T-cell (primary cell): ENCODE measurements around the gene SPAST. TPM values are rescaled to one million over a fixed set of nuclear protein-coding genes. Genes with fewer than 3 reads are reported as not detected.
"Not testable (repeated sequence)": the region's sequence is repeated elsewhere in the genome, so short reads cannot be mapped to it uniquely, and the experiment has no call there.

Source experiments
- ATAC-seq, 4 experiments: fragments of 200-7000 bp in 3 of 4; fragments of 150-1000 bp in 1 of 4; cut with Tn5 transposase; replicated peaks in 1 of 4; 1 replicate in 3 of 4; 2 replicates in 1 of 4; pipeline ENCODE4 v1.10.0; 2021; ENCODE audit warnings: moderate library complexity in 3 of 4, mild to moderate bottlenecking in 2 of 4, moderate number of reproducible peaks in 1 of 4
- CTCF ChIA-PET, 2 donors: fragments of 300-600 bp; sonication (Branson Sonifier 250); formaldehyde crosslinking; loops; one replicate each; lab custom pipeline; 2022; ENCODE audit warnings: antibody characterized with exemption in 2 of 2; lab: Charles Lee
- POLR2A ChIA-PET, 2 donors: fragments of 300-600 bp; sonication (Branson Sonifier 250); formaldehyde crosslinking; loops; one replicate each; lab custom pipeline; 2022; ENCODE audit warnings: antibody characterized with exemption in 2 of 2; lab: Charles Lee
- DNase-seq, 35 experiments: peaks; one replicate each; pipeline versions ENCODE4 v3.0.0 to v3.0.0-alpha.2; 2013 to 2023
- H3K27ac ChIP-seq: one replicate; pipeline ENCODE4 v1.5.1; 2013; ENCODE audit warnings: low read length
- H3K27me3 ChIP-seq, 2 experiments: replicated peaks in 1 of 2; 1 replicate in 1 of 2; 2 replicates in 1 of 2; pipeline versions ENCODE4 v1.6.1 to v1.7.0; 2013; ENCODE audit warnings: low read length in 1 of 2, mixed read lengths in 1 of 2; ENCODE audit not compliant: control insufficient read depth in 2 of 2, insufficient read depth in 2 of 2; ENCODE audit errors: extremely low read depth in 1 of 2
- H3K36me3 ChIP-seq, 2 donors: 1 replicate in 1 of 2; 2 replicates in 1 of 2; pipeline versions ENCODE4 v1.6.1 to v1.7.0; 2013; ENCODE audit warnings: low read length in 1 of 2; ENCODE audit not compliant: control insufficient read depth in 2 of 2, insufficient read depth in 1 of 2; ENCODE audit errors: extremely low read depth in 1 of 2
- H3K4me1 ChIP-seq, 2 experiments: 1 replicate in 1 of 2; 2 replicates in 1 of 2; pipeline versions ENCODE4 v1.6.1 to v1.7.0; 2013; ENCODE audit warnings: low read length in 2 of 2, mixed read lengths in 1 of 2; ENCODE audit not compliant: insufficient read depth in 2 of 2, control insufficient read depth in 1 of 2; ENCODE audit errors: extremely low read depth in 1 of 2
- H3K4me3 ChIP-seq, 2 donors: 1 replicate in 1 of 2; 2 replicates in 1 of 2; pipeline versions ENCODE4 v1.5.1 to v1.7.0; 2013; ENCODE audit warnings: mild to moderate bottlenecking in 2 of 2, low read length in 1 of 2, moderate library complexity in 1 of 2; ENCODE audit not compliant: control insufficient read depth in 1 of 2; ENCODE audit errors: extremely low read depth in 1 of 2
- H3K9me3 ChIP-seq: 2 replicates; pipeline ENCODE4 v1.7.0; 2013
- H3K27ac Mint-ChIP-seq, 2 donors: one replicate each; pipeline ENCODE4 v1.8.0; 2020 to 2021; ENCODE audit warnings: mild to moderate bottlenecking in 2 of 2, mixed read lengths in 2 of 2
- H3K27me3 Mint-ChIP-seq, 2 donors: one replicate each; pipeline ENCODE4 v1.8.0; 2021 to 2022; ENCODE audit warnings: mixed read lengths in 2 of 2
- H3K36me3 Mint-ChIP-seq: one replicate; pipeline ENCODE4 v1.8.0; 2021; ENCODE audit warnings: mixed read lengths
- H3K4me1 Mint-ChIP-seq, 3 donors: one replicate each; pipeline ENCODE4 v1.8.0; 2020 to 2022; ENCODE audit warnings: mixed read lengths in 3 of 3, mild to moderate bottlenecking in 1 of 3
- H3K4me3 Mint-ChIP-seq, 3 donors: one replicate each; pipeline ENCODE4 v1.8.0; 2020 to 2022; ENCODE audit warnings: mild to moderate bottlenecking in 3 of 3, mixed read lengths in 3 of 3, moderate library complexity in 3 of 3
- H3K9me3 Mint-ChIP-seq, 3 donors: one replicate each; pipeline ENCODE4 v1.8.0; 2020 to 2022; ENCODE audit warnings: mixed read lengths in 3 of 3
- WGBS: methylation state at CpG from one replicate; pipeline ENCODE4 v1.1.5; 2013; ENCODE audit warnings: missing lambda C conversion rate; ENCODE audit not compliant: insufficient coverage; 5-methylcytosine and 5-hydroxymethylcytosine counted together
- total RNA-seq, 35 experiments: library from RNA in 6 of 35; stranded (reverse) in 6 of 35; fragments of 120-200 nt in 1 of 35; gene quantifications; one replicate each; pipeline versions ENCODE4 v1.2.1 to v1.2.4 and lab custom pipeline; 2013 to 2026

Gene SPAST
- total RNA-seq, 5 donors from 2014 or later (not counting 1 experiment from before 2014, with no cell fraction given): 17.7 to 21.9 (median 19.9) TPM

DNA sequence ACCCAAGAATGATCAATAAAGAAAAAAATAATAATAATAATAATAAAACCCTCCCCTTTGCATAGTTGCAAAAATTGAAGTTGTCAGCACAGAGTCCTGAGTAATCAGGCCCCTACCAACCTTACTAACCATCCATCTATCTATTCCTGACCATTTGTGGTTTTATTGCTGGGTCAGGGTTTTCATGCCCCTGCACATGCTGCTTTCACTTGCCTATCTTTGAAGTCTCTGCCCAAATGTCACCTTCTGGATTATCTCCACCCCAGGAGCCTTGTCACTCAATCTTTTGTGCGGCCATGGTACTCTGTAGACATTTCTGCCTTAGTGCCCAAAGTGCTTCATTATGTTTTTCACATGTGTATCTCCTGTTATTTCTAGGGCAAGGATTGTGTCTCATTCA is 137.5 kb downstream of the SPAST start:
- Mint-ChIP-seq H3K9me3 (no peaks in the 10 kb centered on the region), H3K36me3 (peaks cover 46% of the 10 kb centered on the region), H3K27ac (no peak overlapping the region), H3K4me3 (no peak overlapping the region), H3K4me1 (no peaks in the 10 kb centered on the region), H3K27me3 (no peaks in the 10 kb centered on the region)
- ATAC-seq (no peak), DNase-seq (no peak)
- no peak overlapping the region for H3K4me3 ChIP-seq
- CTCF ChIA-PET: no interaction called here
- no peaks in the 10 kb centered on the region for H3K27me3 ChIP-seq
- no peaks in the 10 kb centered on the region for H3K9me3 ChIP-seq
- POLR2A ChIA-PET: no interaction called here
- no CpG with 5 or more reads among the region's 1 CpG for WGBS
- no peak overlapping the region for H3K27ac ChIP-seq
- no peaks in the 10 kb centered on the region for H3K4me1 ChIP-seq
- H3K36me3 ChIP-seq: peaks cover 5 to 38% of the 10 kb centered on the region in 2 donors

- H3K36me3 Mint-ChIP-seq: peaks cover 37% of the 10 kb centered on the region
- H3K27ac Mint-ChIP-seq, CTCF ChIA-PET, H3K27me3 Mint-ChIP-seq, H3K4me1 Mint-ChIP-seq, DNase-seq, ATAC-seq, H3K27me3 ChIP-seq, H3K27ac ChIP-seq, POLR2A ChIA-PET, H3K4me1 ChIP-seq, H3K4me3 ChIP-seq, H3K9me3 ChIP-seq, H3K9me3 Mint-ChIP-seq, H3K4me3 Mint-ChIP-seq: not testable (repeated sequence)
- 100% methylated on average over 1 of the region's 3 CpGs for WGBS
- H3K36me3 ChIP-seq: peaks cover 4 to 24% of the 10 kb centered on the region in 2 donors
Measured at GRCh38 chr2:32203428-32203827, 140.1 kb downstream of the SPAST start.

Other genes starting within 250 kb of the SPAST start
- gene MEMO1, start 52.5 kb upstream of the SPAST start, total RNA-seq: 10 to 100 TPM; 35.0 to 46.3 (median 41.5) TPM
- 10 to 100 TPM; 30.3 to 54.1 (median 45.6) TPM for gene DPY30, start 23.8 kb upstream of the SPAST start, total RNA-seq
- 10 to 100 TPM; 13.2 to 19.2 (median 15.5) TPM for gene SLC30A6, start 102.3 kb downstream of the SPAST start, total RNA-seq
- under 1 TPM in 2 of 5 donors, not detected in 3; 0.13 to 0.20 TPM for gene NLRC4, start 201.3 kb downstream of the SPAST start, total RNA-seq
- 10 to 100 TPM; 17.1 to 47.5 (median 42.7) TPM for gene YIPF4, start 214.3 kb downstream of the SPAST start, total RNA-seq